Activated T-helper 2 cell treated with anti-CD3 and anti-CD28 coated beads, Interferon-gamma antibody, Interleukin-2, Interleukin-4, amounts not matched to agents 10 μg/mL and 5 μg/mL and 100 μg/mL, durations not matched to agents 14 hours and 24 hours and 36 hours (primary cell): ENCODE measurements around the gene SAP30L. TPM values are rescaled to one million over a fixed set of nuclear protein-coding genes. Genes with fewer than 3 reads are reported as not detected.

Experiments
- DNase-seq: peaks from one replicate; pipeline ENCODE4 v3.0.0; 2021; ENCODE audit warnings: low spot score
- H3K27ac Mint-ChIP-seq: one replicate; pipeline ENCODE4 v1.8.0; 2021; ENCODE audit warnings: mixed read lengths
- H3K27me3 Mint-ChIP-seq: one replicate; pipeline ENCODE4 v1.8.0; 2021; ENCODE audit warnings: low read depth, mixed read lengths
- H3K36me3 Mint-ChIP-seq: one replicate; pipeline ENCODE4 v1.8.0; 2021; ENCODE audit warnings: low read depth, mixed read lengths
- H3K4me1 Mint-ChIP-seq: one replicate; pipeline ENCODE4 v1.8.0; 2021; ENCODE audit warnings: low read depth, mixed read lengths
- H3K4me3 Mint-ChIP-seq: one replicate; pipeline ENCODE4 v1.8.0; 2021; ENCODE audit warnings: low read depth, mild to moderate bottlenecking, moderate library complexity, mixed read lengths
- H3K9me3 Mint-ChIP-seq: one replicate; pipeline ENCODE4 v1.8.0; 2021; ENCODE audit warnings: mixed read lengths
- intact Hi-C: fragments of 100-400 bp; cut with micrococcal nuclease; formaldehyde crosslinking; loops from one replicate; pipeline ENCODE4 v1.15.1; 2023
- total RNA-seq: library from RNA; stranded (reverse); gene quantifications from 2 replicates; pipeline ENCODE4 v1.2.3, GENCODE V29; 2022

Gene SAP30L
- total RNA-seq, 1 donor from 2014 or later: 35.9 TPM

GRCh38 chr5:154408811-154409210 is 37.0 kb upstream of the SAP30L start:
- H3K4me3 Mint-ChIP-seq: no peak overlapping the region
- H3K36me3 Mint-ChIP-seq: peaks cover 32% of the 10 kb centered on the region
- H3K9me3 Mint-ChIP-seq: no peaks in the 10 kb centered on the region
- no peak overlapping the region for H3K27ac Mint-ChIP-seq
- no peaks in the 10 kb centered on the region for H3K27me3 Mint-ChIP-seq
- DNase-seq: no peak
- H3K4me1 Mint-ChIP-seq: peaks cover 9% of the 10 kb centered on the region
- intact Hi-C loops: no loop called here

DNA sequence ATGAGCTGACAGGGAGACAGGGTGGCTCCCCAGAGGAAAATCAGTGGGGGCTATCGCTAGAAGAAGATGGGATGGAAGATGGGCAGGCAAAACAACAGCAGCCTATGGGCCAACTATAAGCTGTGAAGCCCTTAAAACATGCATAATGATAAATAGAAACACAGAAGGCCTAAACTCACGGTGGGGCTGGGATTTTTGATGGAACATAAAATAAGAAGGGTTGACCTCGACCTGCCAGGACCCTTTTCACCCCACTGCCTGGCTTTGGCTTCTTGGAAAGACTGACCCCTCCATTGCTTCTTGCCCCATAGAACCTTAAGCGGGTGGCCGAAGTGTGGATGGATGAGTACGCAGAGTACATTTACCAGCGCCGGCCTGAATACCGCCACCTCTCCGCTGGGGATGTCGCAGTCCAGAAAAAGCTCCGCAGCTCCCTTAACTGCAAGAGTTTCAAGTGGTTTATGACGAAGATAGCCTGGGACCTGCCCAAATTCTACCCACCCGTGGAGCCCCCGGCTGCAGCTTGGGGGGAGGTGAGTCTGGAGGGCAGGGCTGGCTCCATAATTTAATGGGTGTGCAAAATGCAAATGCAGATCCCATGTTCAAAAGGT is 36.5 kb upstream of the SAP30L start:
- Mint-ChIP-seq H3K4me1 (peaks cover 9% of the 10 kb centered on the region), H3K27me3 (no peaks in the 10 kb centered on the region), H3K27ac (no peak overlapping the region), H3K9me3 (no peaks in the 10 kb centered on the region), H3K36me3 (peaks cover 31% of the 10 kb centered on the region), H3K4me3 (no peak overlapping the region)
- intact Hi-C loops: no loop called here
- DNase-seq: no peak

- Mint-ChIP-seq H3K4me1 (peaks cover 10% of the 10 kb centered on the region), H3K27ac (no peak overlapping the region), H3K9me3 (no peaks in the 10 kb centered on the region), H3K27me3 (no peaks in the 10 kb centered on the region), H3K36me3 (peaks cover 33% of the 10 kb centered on the region), H3K4me3 (no peak overlapping the region)
- intact Hi-C loops: no loop called here
- no peak for DNase-seq
Measured at GRCh38 chr5:154410008-154410407, 35.8 kb upstream of the SAP30L start.

DNA sequence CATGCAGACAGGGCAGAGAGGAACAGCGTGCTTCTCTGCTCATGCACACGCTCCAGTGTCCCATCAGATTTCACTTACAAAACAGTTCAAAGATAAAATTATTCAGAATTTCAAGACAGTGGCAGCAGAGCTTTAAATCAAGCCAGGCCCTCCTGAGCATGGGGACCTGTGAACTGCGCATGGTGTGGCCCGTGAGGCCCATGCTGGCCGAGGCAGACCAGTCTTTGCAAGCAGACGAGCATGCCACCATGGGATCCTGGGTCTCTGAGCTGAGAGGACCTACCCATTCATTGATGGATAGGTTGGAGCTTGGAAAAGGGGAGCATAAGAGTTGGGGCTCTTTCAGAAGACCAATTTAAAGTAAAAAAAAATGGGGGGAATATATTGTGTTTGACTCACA is 35.0 kb upstream of the SAP30L start:
- no peak overlapping the region for H3K4me3 Mint-ChIP-seq
- DNase-seq: no peak
- intact Hi-C loops: no loop called here
- peaks cover 4% of the 10 kb centered on the region for H3K4me1 Mint-ChIP-seq
- no peak overlapping the region for H3K27ac Mint-ChIP-seq
- no peaks in the 10 kb centered on the region for H3K27me3 Mint-ChIP-seq
- no peaks in the 10 kb centered on the region for H3K9me3 Mint-ChIP-seq
- peaks cover 35% of the 10 kb centered on the region for H3K36me3 Mint-ChIP-seq

DNA sequence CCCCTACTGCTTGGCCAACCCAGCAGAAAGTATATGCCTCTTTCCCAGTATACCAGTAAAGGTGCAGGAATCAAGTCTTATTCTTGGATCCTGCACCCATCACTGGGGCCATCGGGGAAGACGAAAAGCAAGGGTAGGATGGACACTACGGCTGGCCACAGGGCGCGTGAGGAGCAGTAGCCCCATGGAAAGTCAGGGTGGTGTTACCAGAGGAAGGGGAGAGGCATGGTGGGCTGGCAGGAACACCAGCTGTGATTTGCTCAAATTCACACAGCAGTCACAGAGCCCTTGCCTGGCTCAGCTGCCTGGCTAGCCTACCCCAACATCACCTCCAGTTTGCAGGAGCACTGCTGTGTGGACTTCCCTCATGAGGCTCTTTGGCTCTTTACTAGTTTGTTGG is 34.5 kb upstream of the SAP30L start:
- Mint-ChIP-seq H3K27ac (no peak overlapping the region), H3K4me1 (peaks cover 4% of the 10 kb centered on the region), H3K4me3 (no peak overlapping the region), H3K9me3 (no peaks in the 10 kb centered on the region), H3K36me3 (peaks cover 35% of the 10 kb centered on the region), H3K27me3 (no peaks in the 10 kb centered on the region)
- DNase-seq: no peak
- intact Hi-C loops: no loop called here

GRCh38 chr5:154412316-154412715 is 33.5 kb upstream of the SAP30L start:
- Mint-ChIP-seq H3K4me3 (no peak overlapping the region), H3K27ac (no peak overlapping the region), H3K27me3 (no peaks in the 10 kb centered on the region), H3K9me3 (no peaks in the 10 kb centered on the region), H3K36me3 (peaks cover 35% of the 10 kb centered on the region), H3K4me1 (peaks cover 4% of the 10 kb centered on the region)
- intact Hi-C loops: no loop called here
- no peak for DNase-seq

GRCh38 chr5:154412925-154413324 is 32.9 kb upstream of the SAP30L start:
- intact Hi-C loops: no loop called here
- Mint-ChIP-seq H3K4me1 (peaks cover 4% of the 10 kb centered on the region), H3K27me3 (no peaks in the 10 kb centered on the region), H3K9me3 (no peaks in the 10 kb centered on the region), H3K4me3 (no peak overlapping the region), H3K27ac (no peak overlapping the region), H3K36me3 (peaks cover 35% of the 10 kb centered on the region)
- no peak for DNase-seq

DNA sequence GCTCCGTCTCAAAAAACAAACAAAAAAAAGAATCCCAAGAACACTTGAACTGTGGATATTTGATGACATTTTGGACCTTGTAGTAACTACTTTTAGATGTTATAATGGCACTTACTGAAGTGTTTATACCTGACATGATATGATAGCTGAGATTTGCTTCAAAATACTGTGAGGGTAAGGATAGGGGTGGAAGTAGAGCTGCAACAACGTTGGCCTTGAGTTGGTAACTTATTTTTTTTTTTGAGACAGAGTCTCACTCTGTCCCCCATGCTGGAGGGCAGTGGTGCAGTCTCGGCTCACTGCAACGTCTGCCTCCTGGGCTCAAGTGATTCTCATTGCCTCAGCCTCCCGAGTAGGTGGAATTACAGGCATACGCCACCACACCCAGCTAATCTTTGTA is 30.7 kb upstream of the SAP30L start:
- no peaks in the 10 kb centered on the region for H3K27me3 Mint-ChIP-seq
- H3K4me3 Mint-ChIP-seq: no peak overlapping the region
- H3K27ac Mint-ChIP-seq: no peak overlapping the region
- H3K9me3 Mint-ChIP-seq: no peaks in the 10 kb centered on the region
- peaks cover 38% of the 10 kb centered on the region for H3K36me3 Mint-ChIP-seq
- intact Hi-C loops: no loop called here
- no peak for DNase-seq
- peaks cover 4% of the 10 kb centered on the region for H3K4me1 Mint-ChIP-seq

DNA sequence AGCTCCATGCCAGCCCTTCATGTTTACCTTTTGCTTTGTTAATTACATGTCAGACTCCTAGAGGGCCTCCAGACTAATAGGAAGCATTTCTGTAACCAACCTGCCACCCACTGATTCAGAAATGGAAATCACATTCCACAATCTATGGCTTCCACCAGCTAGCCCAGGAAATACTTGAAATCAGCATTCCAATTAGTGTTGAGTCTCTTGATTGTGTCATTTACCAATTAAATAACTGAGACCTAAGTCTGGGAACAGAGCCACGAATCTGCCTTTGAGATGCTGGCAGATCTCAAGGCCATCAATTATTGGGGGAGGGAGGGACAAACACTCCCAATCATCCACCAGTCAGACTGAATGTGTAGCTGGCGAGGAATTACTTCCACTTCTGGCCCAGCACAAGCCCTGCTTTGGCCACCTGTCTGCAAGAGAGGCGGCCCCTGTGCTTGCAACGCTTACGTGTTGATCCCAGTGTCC is 27.4 kb upstream of the SAP30L start:
- H3K27ac Mint-ChIP-seq: no peak overlapping the region
- H3K27me3 Mint-ChIP-seq: no peaks in the 10 kb centered on the region
- intact Hi-C loops: no loop called here
- H3K4me1 Mint-ChIP-seq: peaks cover 4% of the 10 kb centered on the region
- H3K36me3 Mint-ChIP-seq: peaks cover 40% of the 10 kb centered on the region
- peaks cover 5% of the 10 kb centered on the region for H3K9me3 Mint-ChIP-seq
- no peak for DNase-seq
- H3K4me3 Mint-ChIP-seq: no peak overlapping the region

- Mint-ChIP-seq H3K9me3 (peaks cover 11% of the 10 kb centered on the region), H3K27ac (no peak overlapping the region), H3K27me3 (no peaks in the 10 kb centered on the region), H3K36me3 (peaks cover 40% of the 10 kb centered on the region), H3K4me3 (no peak overlapping the region), H3K4me1 (peaks cover 6% of the 10 kb centered on the region)
- no peak for DNase-seq
- intact Hi-C loops: no loop called here
Measured at GRCh38 chr5:154419236-154419635, 26.6 kb upstream of the SAP30L start.

DNA sequence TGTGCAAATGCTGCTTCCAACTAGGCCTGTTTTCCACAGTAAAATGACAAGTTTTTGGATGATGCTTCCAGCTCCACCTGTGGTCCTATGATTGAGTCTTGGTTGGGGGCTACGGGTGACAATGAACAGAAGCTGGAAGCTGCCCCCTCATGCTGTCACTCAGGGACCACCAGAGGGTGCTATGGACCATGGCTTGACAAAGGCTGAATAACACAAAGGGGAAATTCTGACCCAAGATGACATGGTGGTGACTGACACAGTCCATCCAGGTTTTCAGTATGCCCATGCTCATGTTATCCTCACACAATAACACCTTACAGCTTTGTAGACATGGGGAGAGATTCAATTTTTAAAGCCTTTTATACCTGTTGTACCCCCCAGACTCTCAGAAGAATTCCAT is 23.9 kb upstream of the SAP30L start:
- no peak for DNase-seq
- peaks cover 2% of the 10 kb centered on the region for H3K4me1 Mint-ChIP-seq
- no peak overlapping the region for H3K27ac Mint-ChIP-seq
- intact Hi-C loops: no loop called here
- H3K4me3 Mint-ChIP-seq: no peak overlapping the region
- peaks cover 11% of the 10 kb centered on the region for H3K9me3 Mint-ChIP-seq
- H3K36me3 Mint-ChIP-seq: peaks cover 46% of the 10 kb centered on the region
- H3K27me3 Mint-ChIP-seq: no peaks in the 10 kb centered on the region

DNA sequence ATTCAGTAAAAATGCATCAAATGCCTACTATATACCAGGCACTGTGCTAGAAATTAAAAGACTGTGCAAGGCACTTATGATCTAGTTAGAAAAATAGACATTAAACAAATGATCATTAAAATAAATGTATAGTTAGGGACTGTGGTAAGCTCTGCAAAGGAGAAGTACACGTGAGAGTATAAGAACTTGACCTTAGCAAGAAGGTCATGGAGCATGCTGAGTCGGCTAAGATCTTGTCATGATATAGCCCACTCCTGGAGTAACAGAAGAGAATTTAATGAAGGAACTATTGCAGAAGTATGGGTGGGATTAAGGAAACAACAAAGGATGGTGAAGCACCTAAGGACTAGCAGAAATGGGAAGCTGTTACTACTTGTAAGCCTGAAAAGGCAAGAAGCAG is 23.5 kb upstream of the SAP30L start:
- intact Hi-C loops: no loop called here
- Mint-ChIP-seq H3K9me3 (peaks cover 11% of the 10 kb centered on the region), H3K27me3 (no peaks in the 10 kb centered on the region), H3K36me3 (peaks cover 50% of the 10 kb centered on the region), H3K4me1 (peaks cover 2% of the 10 kb centered on the region), H3K4me3 (no peak overlapping the region), H3K27ac (no peak overlapping the region)
- DNase-seq: no peak

GRCh38 chr5:154428208-154428607 is 17.6 kb upstream of the SAP30L start:
- Mint-ChIP-seq H3K36me3 (peaks cover 49% of the 10 kb centered on the region), H3K27me3 (no peaks in the 10 kb centered on the region), H3K4me3 (no peak overlapping the region), H3K9me3 (peaks cover 10% of the 10 kb centered on the region), H3K27ac (no peak overlapping the region), H3K4me1 (peaks cover 4% of the 10 kb centered on the region)
- intact Hi-C loops: no loop called here
- no peak for DNase-seq

DNA sequence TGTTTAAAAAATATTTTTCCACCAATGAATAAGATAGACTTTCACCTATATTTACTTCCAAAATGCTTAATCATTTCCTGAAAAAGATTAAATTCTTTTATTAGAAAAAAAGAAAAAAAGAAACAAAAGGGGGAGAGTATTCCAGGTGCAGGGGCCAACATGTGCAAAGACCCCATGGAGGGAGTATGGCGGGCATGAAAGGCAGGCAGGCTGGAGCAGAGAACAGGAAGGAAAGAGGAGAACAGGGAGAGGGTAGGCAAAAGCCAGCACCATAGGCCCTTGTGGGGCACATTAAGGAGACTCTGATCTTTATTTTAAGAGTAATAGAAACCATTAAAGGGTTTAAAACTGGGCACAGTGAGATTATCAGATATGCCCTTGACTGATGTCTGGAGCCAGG is 16.5 kb upstream of the SAP30L start:
- intact Hi-C loops: no loop called here
- Mint-ChIP-seq H3K36me3 (peaks cover 46% of the 10 kb centered on the region), H3K4me1 (peaks cover 2% of the 10 kb centered on the region), H3K27ac (no peak overlapping the region), H3K9me3 (peaks cover 3% of the 10 kb centered on the region), H3K27me3 (no peaks in the 10 kb centered on the region), H3K4me3 (no peak overlapping the region)
- no peak for DNase-seq
